ENCODE results near the gene ZNF277.

ZNF277 gene

GRCh38 chr7:112202816-112203215 is 3.7 kb upstream of the ZNF277 start:
- no peaks in the 10 kb centered on the region for H3K9me3 ChIP-seq (ENCODE audit: control insufficient read depth, insufficient read depth, low read length)
- H3K4me1 ChIP-seq (ENCODE audit: control insufficient read depth, insufficient read depth, low read length) = peaks cover 2% of the 10 kb centered on the region
- H3K9ac ChIP-seq (ENCODE audit: low read depth, low read length) = no peak overlapping the region
- H3K27me3 ChIP-seq (ENCODE audit: control insufficient read depth, insufficient read depth, low read length) = no peaks in the 10 kb centered on the region
- H3K4me3 ChIP-seq (ENCODE audit: low read depth, low read length) = no peak overlapping the region
- no peaks in the 10 kb centered on the region for H3K36me3 ChIP-seq (ENCODE audit: control insufficient read depth, insufficient read depth, low read length)

DNA sequence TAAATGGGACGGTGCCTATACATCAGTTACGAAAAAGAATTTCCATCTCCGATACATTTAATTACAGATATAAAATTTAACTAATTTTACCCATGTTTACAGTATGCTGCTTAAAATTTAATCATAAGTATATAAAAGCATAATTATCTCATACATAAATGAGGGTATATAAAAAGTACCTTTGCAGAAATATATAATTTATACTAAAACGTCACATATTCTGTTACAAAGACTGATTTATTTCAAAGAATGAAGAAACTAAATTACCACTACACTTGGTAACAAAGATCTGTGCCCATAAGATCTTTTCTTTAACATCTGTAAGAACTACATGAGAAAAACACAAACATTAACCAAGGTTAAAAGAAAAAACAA is 3.1 kb upstream of the ZNF277 start:
- Histone ChIP-seq H3K9me3 (ENCODE audit: control insufficient read depth, insufficient read depth, low read length) (no peaks in the 10 kb centered on the region), H3K4me3 (ENCODE audit: low read depth, low read length) (peak overlapping the region; percentile 98), H3K36me3 (ENCODE audit: control insufficient read depth, insufficient read depth, low read length) (no peaks in the 10 kb centered on the region), H3K9ac (ENCODE audit: low read depth, low read length) (no peak overlapping the region), H3K27me3 (ENCODE audit: control insufficient read depth, insufficient read depth, low read length) (no peaks in the 10 kb centered on the region), H3K4me1 (ENCODE audit: control insufficient read depth, insufficient read depth, low read length) (peaks cover 2% of the 10 kb centered on the region)

DNA sequence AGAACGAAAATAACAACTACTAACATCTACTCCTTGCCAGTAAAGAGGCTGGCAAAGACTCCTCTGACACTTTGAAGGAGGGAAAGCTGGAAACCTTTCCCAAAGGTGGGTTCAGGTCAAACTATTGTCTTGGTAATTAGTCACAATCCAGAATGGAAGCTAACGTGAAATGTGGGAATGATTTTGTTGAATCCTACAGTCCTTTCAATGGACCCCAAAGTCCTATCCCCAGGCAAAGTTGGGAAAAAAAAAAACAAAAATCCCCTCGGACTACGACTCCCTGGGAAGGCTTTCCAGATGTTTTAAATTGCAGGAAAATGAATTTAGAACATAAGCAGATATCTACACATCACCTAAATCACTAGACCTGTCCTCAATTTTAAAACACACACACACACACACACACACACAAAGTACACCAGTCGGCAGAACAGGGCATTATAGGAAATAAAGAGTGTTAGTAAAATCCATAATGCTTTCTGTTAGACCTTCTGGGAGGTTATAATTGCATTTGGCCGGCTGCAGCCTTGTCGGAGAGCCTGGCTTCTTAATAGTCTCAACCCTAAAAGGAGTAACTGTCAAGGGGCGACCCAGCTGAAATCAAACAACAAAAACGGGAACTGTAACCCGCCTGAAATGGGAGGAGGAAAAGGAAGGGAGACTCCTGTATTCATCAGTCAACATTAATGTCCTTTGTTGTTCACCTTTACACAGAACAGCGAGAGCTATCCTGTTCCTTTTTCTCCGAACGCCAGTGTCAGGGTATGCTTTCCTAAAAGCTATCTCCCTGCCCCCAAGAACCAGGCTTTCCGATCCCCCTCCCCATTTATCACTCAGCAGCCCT is 1.8 kb upstream of the ZNF277 start:
- H3K9ac ChIP-seq (ENCODE audit: low read depth, low read length) = peak overlapping the region; percentile 30
- no peaks in the 10 kb centered on the region for H3K36me3 ChIP-seq (ENCODE audit: control insufficient read depth, insufficient read depth, low read length)
- H3K9me3 ChIP-seq (ENCODE audit: control insufficient read depth, insufficient read depth, low read length) = no peaks in the 10 kb centered on the region
- no peaks in the 10 kb centered on the region for H3K27me3 ChIP-seq (ENCODE audit: control insufficient read depth, insufficient read depth, low read length)
- peak overlapping the region; percentile 98 for H3K4me3 ChIP-seq (ENCODE audit: low read depth, low read length)
- H3K4me1 ChIP-seq (ENCODE audit: control insufficient read depth, insufficient read depth, low read length) = peaks cover 6% of the 10 kb centered on the region

- Histone ChIP-seq H3K9me3 (ENCODE audit: control insufficient read depth, insufficient read depth, low read length) (no peaks in the 10 kb centered on the region), H3K36me3 (ENCODE audit: control insufficient read depth, insufficient read depth, low read length) (no peaks in the 10 kb centered on the region), H3K4me3 (ENCODE audit: low read depth, low read length) (peak overlapping the region; percentile 98), H3K27me3 (ENCODE audit: control insufficient read depth, insufficient read depth, low read length) (no peaks in the 10 kb centered on the region), H3K4me1 (ENCODE audit: control insufficient read depth, insufficient read depth, low read length) (peaks cover 6% of the 10 kb centered on the region), H3K9ac (ENCODE audit: low read depth, low read length) (peak overlapping the region; percentile 65)
These were observed 905 bp upstream of the ZNF277 start for GRCh38 chr7:112205343-112206237.

DNA sequence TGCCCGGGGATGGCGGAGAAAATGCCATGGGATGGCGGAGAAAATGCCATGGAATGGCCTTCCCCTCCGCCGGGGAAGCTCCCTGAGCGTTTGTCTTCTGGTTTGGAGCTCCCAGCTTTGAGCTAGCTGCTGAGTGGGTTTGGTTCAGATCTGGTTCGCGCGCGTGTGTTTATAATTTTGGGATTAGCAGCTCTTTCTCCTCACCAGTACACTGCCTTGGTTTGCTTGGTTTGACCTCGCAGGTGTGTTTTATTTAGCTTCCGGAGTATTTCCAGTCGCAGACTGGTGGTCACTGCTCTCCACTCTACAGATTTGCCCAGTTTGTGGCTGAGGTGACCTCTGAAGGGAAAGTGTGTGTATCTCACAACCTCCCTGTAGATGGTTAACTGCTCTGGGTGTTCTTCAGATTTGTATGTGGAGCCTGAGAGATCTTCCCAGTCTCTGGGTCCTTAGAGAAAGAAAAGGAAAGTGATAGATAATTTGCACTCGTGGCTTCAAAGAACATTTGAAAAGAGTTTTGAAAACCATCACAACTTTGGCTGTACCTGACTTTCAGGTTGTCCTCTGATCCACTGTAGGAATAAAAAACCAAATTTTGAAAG is 597 bp downstream of the ZNF277 start:
- H3K27me3 ChIP-seq (ENCODE audit: control insufficient read depth, insufficient read depth, low read length) = no peaks in the 10 kb centered on the region
- peak overlapping the region; percentile 50 for H3K9ac ChIP-seq (ENCODE audit: low read depth, low read length)
- H3K9me3 ChIP-seq (ENCODE audit: control insufficient read depth, insufficient read depth, low read length) = no peaks in the 10 kb centered on the region
- peaks cover 6% of the 10 kb centered on the region for H3K4me1 ChIP-seq (ENCODE audit: control insufficient read depth, insufficient read depth, low read length)
- no peaks in the 10 kb centered on the region for H3K36me3 ChIP-seq (ENCODE audit: control insufficient read depth, insufficient read depth, low read length)
- H3K4me3 ChIP-seq (ENCODE audit: low read depth, low read length) = peak overlapping the region; percentile 89

GRCh38 chr7:112207765-112208164 is 1.3 kb downstream of the ZNF277 start:
- H3K9me3 ChIP-seq (ENCODE audit: control insufficient read depth, insufficient read depth, low read length) = no peaks in the 10 kb centered on the region
- H3K4me3 ChIP-seq (ENCODE audit: low read depth, low read length) = peak overlapping the region; percentile 89
- no peaks in the 10 kb centered on the region for H3K36me3 ChIP-seq (ENCODE audit: control insufficient read depth, insufficient read depth, low read length)
- H3K4me1 ChIP-seq (ENCODE audit: control insufficient read depth, insufficient read depth, low read length) = peaks cover 6% of the 10 kb centered on the region
- no peaks in the 10 kb centered on the region for H3K27me3 ChIP-seq (ENCODE audit: control insufficient read depth, insufficient read depth, low read length)
- no peak overlapping the region for H3K9ac ChIP-seq (ENCODE audit: low read depth, low read length)

DNA sequence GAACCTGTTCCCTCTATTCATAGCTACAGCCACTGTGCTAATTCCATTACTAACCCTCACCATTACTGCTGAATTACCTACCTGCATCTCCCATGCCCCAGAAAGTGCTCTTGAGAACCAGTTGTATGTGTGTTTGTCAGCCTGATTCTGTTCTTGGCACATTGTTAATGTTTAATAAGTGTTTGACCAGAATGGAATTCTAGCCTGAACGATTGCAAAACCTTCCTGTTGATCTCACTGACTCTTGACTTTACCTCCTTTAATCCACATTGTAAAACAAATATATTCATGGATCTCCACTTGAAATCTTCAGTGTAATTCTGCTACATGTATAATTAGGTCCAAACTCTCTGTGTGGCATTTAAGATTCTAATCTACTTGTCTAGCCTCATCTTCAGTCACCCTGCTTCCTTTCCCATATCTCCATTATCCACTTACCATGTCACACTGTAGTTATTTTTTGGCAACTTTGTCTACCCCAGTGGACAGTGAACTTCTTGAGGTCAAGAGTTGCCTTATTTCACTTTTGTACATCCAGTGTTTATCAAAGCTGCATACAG is 4.9 kb downstream of the ZNF277 start:
- H3K4me1 ChIP-seq (ENCODE audit: control insufficient read depth, insufficient read depth, low read length) = peaks cover 13% of the 10 kb centered on the region
- no peaks in the 10 kb centered on the region for H3K9me3 ChIP-seq (ENCODE audit: control insufficient read depth, insufficient read depth, low read length)
- H3K27me3 ChIP-seq (ENCODE audit: control insufficient read depth, insufficient read depth, low read length) = no peaks in the 10 kb centered on the region
- no peaks in the 10 kb centered on the region for H3K36me3 ChIP-seq (ENCODE audit: control insufficient read depth, insufficient read depth, low read length)
- no peak overlapping the region for H3K9ac ChIP-seq (ENCODE audit: low read depth, low read length)
- no peak overlapping the region for H3K4me3 ChIP-seq (ENCODE audit: low read depth, low read length)

DNA sequence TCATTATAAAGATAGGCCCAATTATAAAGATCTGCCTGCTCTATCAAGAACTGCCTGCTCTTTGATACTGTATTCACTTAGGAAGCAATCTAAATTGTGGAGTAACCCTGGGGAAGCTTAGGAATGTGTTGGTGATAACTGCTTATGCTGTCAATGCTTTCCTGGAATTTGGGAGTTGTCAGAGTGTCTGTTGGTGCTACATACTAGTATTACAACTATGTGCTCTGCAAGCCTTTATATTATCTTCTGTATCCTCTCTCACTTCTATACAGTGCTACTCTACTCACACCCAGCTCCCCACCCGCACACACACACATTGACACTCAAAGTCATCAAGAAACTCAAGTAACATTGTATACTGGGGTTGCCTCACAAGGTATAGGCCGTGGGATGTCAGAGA is 6.1 kb downstream of the ZNF277 start:
- Histone ChIP-seq H3K36me3 (ENCODE audit: control insufficient read depth, insufficient read depth, low read length) (no peaks in the 10 kb centered on the region), H3K4me3 (ENCODE audit: low read depth, low read length) (no peak overlapping the region), H3K9ac (ENCODE audit: low read depth, low read length) (no peak overlapping the region), H3K27me3 (ENCODE audit: control insufficient read depth, insufficient read depth, low read length) (no peaks in the 10 kb centered on the region), H3K4me1 (ENCODE audit: control insufficient read depth, insufficient read depth, low read length) (peaks cover 13% of the 10 kb centered on the region), H3K9me3 (ENCODE audit: control insufficient read depth, insufficient read depth, low read length) (no peaks in the 10 kb centered on the region)

GRCh38 chr7:112213735-112214134 is 7.2 kb downstream of the ZNF277 start:
- Histone ChIP-seq H3K27me3 (ENCODE audit: control insufficient read depth, insufficient read depth, low read length) (no peaks in the 10 kb centered on the region), H3K9ac (ENCODE audit: low read depth, low read length) (no peak overlapping the region), H3K9me3 (ENCODE audit: control insufficient read depth, insufficient read depth, low read length) (no peaks in the 10 kb centered on the region), H3K36me3 (ENCODE audit: control insufficient read depth, insufficient read depth, low read length) (no peaks in the 10 kb centered on the region), H3K4me3 (ENCODE audit: low read depth, low read length) (no peak overlapping the region), H3K4me1 (ENCODE audit: control insufficient read depth, insufficient read depth, low read length) (peaks cover 13% of the 10 kb centered on the region)

GRCh38 chr7:112214268-112214667 is 7.8 kb downstream of the ZNF277 start:
- no peaks in the 10 kb centered on the region for H3K9me3 ChIP-seq (ENCODE audit: control insufficient read depth, insufficient read depth, low read length)
- H3K9ac ChIP-seq (ENCODE audit: low read depth, low read length) = no peak overlapping the region
- H3K36me3 ChIP-seq (ENCODE audit: control insufficient read depth, insufficient read depth, low read length) = no peaks in the 10 kb centered on the region
- H3K4me1 ChIP-seq (ENCODE audit: control insufficient read depth, insufficient read depth, low read length) = peaks cover 10% of the 10 kb centered on the region
- H3K27me3 ChIP-seq (ENCODE audit: control insufficient read depth, insufficient read depth, low read length) = no peaks in the 10 kb centered on the region
- H3K4me3 ChIP-seq (ENCODE audit: low read depth, low read length) = no peak overlapping the region

GRCh38 chr7:112214883-112215282 is 8.4 kb downstream of the ZNF277 start:
- Histone ChIP-seq H3K36me3 (ENCODE audit: control insufficient read depth, insufficient read depth, low read length) (no peaks in the 10 kb centered on the region), H3K4me1 (ENCODE audit: control insufficient read depth, insufficient read depth, low read length) (peaks cover 10% of the 10 kb centered on the region), H3K27me3 (ENCODE audit: control insufficient read depth, insufficient read depth, low read length) (no peaks in the 10 kb centered on the region), H3K9me3 (ENCODE audit: control insufficient read depth, insufficient read depth, low read length) (no peaks in the 10 kb centered on the region), H3K4me3 (ENCODE audit: low read depth, low read length) (no peak overlapping the region), H3K9ac (ENCODE audit: low read depth, low read length) (no peak overlapping the region)

All from iPS-15b (cell line).